Mucosa of gallbladder (tissue), 1 donor: ENCODE results near the gene WDR48. TPM values are rescaled to one million over a fixed set of nuclear protein-coding genes. Genes with fewer than 3 reads are reported as not detected.

Experiments
- DNase-seq: peaks from one replicate; pipeline ENCODE4 v3.0.0-alpha.2; 2020; ENCODE audit warnings: low spot score
- total RNA-seq: library from RNA; stranded (reverse); gene quantifications from one replicate; pipeline ENCODE4 v1.2.1, GENCODE V29; 2021
- donor health status: DM: no; HTN: no; CAD: no.

The WDR48 gene
- total RNA-seq, 1 donor from 2014 or later: 45.6 TPM

DNA sequence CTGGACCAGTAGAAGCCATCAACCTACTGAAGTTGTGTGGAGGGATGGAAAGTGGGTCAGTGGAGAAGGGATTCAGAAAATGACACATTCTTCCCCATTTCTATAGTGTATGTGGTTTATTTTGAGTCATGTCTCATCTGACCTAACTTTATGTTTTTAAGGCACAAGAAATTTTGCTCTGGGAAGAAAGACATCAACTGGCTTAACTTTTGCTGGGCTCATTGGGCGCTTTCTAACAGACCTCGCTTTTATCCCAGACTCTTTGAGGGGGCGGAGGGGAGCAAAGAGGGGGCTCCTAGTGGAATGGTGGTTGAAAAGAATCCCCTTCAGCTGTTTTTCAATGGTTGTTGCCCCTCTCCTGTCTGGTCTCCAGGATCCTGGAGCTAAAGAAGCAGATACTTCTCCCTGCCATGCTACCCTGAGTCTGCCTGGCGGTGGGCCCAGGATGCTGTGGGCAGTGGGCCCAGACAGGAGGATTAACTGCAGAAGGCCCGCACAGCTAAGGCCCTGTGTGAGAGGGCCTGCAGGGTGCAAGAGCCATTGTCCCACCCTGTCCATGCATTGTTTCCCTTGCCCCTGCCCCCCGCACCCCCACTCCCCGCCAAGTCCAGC, 87.1 kb downstream of the WDR48 start:
- peak; percentile 42 for DNase-seq

DNA sequence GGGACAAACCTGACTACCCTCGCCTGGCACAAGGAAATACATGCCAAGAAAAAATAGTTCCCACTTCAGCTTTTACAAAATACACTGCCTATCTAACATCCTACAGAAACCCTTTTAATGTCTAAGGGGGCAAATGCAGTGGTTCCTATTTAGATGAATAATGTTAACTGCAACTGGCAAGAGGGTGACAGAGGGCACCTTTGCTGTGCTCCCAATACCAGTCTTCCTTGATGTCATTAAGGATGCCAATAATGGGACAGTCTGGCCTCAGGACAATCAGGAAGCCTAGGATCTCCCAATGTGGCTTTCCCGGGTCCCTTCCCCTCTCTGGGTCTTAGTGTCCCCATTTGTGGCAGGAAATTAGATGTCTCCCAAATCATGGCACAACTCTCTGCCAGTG, 87.6 kb downstream of the WDR48 start:
- no peak for DNase-seq

GRCh38 chr3:39140341-39140971, 88.6 kb downstream of the WDR48 start:
- no peak for DNase-seq

- DNase-seq: peak; percentile 76
These were observed 89.6 kb downstream of the WDR48 start for GRCh38 chr3:39141171-39141995.

GRCh38 chr3:39142067-39142466, 90.3 kb downstream of the WDR48 start:
- no peak for DNase-seq

DNA sequence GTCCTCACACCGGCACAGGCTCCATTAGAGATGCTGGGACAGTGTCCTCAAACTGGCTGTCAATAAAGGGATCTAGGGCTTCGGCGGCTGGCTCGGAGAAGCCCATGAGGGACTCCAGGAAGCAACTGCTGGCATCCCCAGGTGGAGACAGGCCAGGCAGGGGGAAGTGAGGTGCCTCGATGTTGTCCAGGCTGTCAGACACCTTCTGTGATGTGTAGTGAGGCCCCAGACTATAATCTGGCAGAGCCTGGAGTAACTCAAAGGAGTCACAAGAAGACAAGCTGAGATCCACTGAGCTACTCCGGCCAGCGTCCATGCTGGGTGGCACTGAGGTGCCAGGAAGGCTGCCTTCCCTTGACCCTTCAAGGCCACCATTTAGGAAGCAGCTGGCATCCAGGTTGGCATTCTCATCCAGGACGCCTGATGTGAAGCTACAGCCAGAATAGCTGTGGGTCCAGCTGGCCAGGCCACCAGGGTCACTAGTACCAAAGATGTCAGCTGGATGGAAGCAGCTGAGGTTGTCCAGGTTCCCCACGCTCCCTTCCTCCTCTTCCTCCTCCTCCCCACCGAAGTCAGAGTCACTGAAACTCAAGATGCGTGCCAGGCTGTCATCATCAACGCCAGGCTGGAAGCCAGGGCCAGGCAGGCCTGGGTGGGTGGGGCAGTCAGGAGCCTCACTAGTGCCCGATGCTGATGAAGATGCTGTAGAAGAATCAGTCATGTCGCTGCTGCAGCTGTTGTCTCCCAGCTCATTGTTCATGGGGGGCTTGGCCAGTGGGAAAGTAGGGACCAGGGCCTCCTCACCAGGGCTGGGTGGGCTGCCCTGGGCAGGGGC, 91.5 kb downstream of the WDR48 start:
- no peak for DNase-seq

- no peak for DNase-seq
These were observed 92.4 kb downstream of the WDR48 start for GRCh38 chr3:39144095-39144747.

- DNase-seq: no peak
These were observed 93.0 kb downstream of the WDR48 start for GRCh38 chr3:39144748-39145380.

DNA sequence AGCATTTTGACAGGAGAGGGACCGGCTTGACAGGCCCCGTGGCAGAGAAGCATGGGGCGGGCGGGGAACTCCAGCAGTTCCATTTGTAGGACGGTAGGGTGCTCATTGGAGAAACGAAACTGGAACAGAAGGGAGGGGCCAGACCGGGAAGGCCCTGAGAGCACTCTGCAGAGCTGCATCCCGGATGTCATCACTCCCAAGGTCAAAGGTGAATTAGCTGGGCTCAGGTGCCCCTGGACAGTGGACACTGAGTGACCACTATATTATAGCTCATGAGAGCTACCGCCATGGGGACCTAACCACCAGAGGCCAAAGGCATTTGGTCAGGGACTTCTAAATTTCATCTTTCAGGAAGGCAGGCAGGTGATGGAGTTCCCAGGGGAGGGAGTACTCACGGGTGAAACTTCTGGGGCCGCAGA, 94.3 kb downstream of the WDR48 start:
- DNase-seq: no peak

Other genes starting within 250 kb of the WDR48 start
- not detected for gene SCN10A, start 235.8 kb upstream of the WDR48 start, total RNA-seq
- 0.09 TPM for gene SCN11A, start 72 bp upstream of the WDR48 start, total RNA-seq
- 84.3 TPM for gene GORASP1, start 55.6 kb downstream of the WDR48 start, total RNA-seq
- gene TTC21A, start 55.7 kb downstream of the WDR48 start, total RNA-seq: 13.4 TPM
- 21.7 TPM for gene CSRNP1, start 101.6 kb downstream of the WDR48 start, total RNA-seq
- 0.09 TPM for gene XIRP1, start 140.6 kb downstream of the WDR48 start, total RNA-seq
- 22.6 TPM for gene CX3CR1, start 228.0 kb downstream of the WDR48 start, total RNA-seq